HepG2 (cell line): ENCODE measurements around the gene AJUBA. TPM values are rescaled to one million over a fixed set of nuclear protein-coding genes. Genes with fewer than 3 reads are reported as not detected.

Experiments
- ARID2 ChIP-seq: sonication (generic); formaldehyde crosslinking; IDR thresholded peaks from 2 replicates; pipeline ENCODE4 v1.8.1; 2022; ENCODE audit warnings: mild to moderate bottlenecking, missing genetic modification reagents, borderline replicate concordance
- BCL6 ChIP-seq: IDR thresholded peaks from 2 replicates; pipeline ENCODE4 v1.6.1; 2016; ENCODE audit warnings: missing genetic modification reagents, missing compliant biosample characterization
- CEBPG ChIP-seq: IDR thresholded peaks from 2 replicates; pipeline ENCODE4 v1.6.1; 2016
- CERS6 ChIP-seq: sonication (generic); formaldehyde crosslinking; IDR thresholded peaks from 2 replicates; pipeline ENCODE4 v1.5.0; 2020; ENCODE audit warnings: missing genetic modification reagents
- CREB1 ChIP-seq, 2 experiments: fragments of 450-650 bp in 1 of 2; IDR thresholded peaks; 2 replicates each; pipeline ENCODE4 v1.6.1; 2016 to 2017; ENCODE audit warnings: control low read depth in 1 of 2, mild to moderate bottlenecking in 1 of 2, missing compliant biosample characterization in 1 of 2, missing genetic modification characterization in 1 of 2
- ELF4 ChIP-seq: sonication (generic); formaldehyde crosslinking; IDR thresholded peaks from 2 replicates; pipeline ENCODE4 v1.5.0; 2020; ENCODE audit warnings: missing genetic modification reagents, mild to moderate bottlenecking, moderate library complexity, borderline replicate concordance
- FOXA3 ChIP-seq: IDR thresholded peaks from 2 replicates; pipeline ENCODE4 v1.6.1; 2016; ENCODE audit warnings: missing genetic modification reagents, missing compliant biosample characterization
- FOXK1 ChIP-seq: sonication (generic); formaldehyde crosslinking; IDR thresholded peaks from 2 replicates; pipeline ENCODE4 v1.4.0; 2020; ENCODE audit warnings: low read depth, missing genetic modification reagents, borderline replicate concordance
- GATAD2A ChIP-seq: IDR thresholded peaks from 2 replicates; pipeline ENCODE4 v1.6.1; 2016
- HMG20A ChIP-seq: IDR thresholded peaks from 2 replicates; pipeline ENCODE4 v1.6.1; 2016; ENCODE audit warnings: borderline replicate concordance
- HNRNPH1 ChIP-seq: fragments of 200-400 bp; formaldehyde crosslinking; optimal IDR thresholded peaks from 2 replicates; pipeline ENCODE3; 2017; ENCODE audit warnings: mild to moderate bottlenecking, low read depth, low read length
- KDM3A ChIP-seq: IDR thresholded peaks from 2 replicates; pipeline ENCODE4 v1.6.1; 2018; ENCODE audit warnings: low read depth, missing compliant biosample characterization
- NCOA2 ChIP-seq: sonication (generic); formaldehyde crosslinking; IDR thresholded peaks from 2 replicates; pipeline ENCODE4 v1.8.0; 2022; ENCODE audit warnings: inconsistent platforms
- NCOA5 ChIP-seq: sonication (generic); formaldehyde crosslinking; IDR thresholded peaks from 2 replicates; pipeline ENCODE4 v1.4.0; 2020; ENCODE audit warnings: missing genetic modification reagents
- PHF8 ChIP-seq: sonication (generic); formaldehyde crosslinking; IDR thresholded peaks from 2 replicates; pipeline ENCODE4 v1.5.0; 2020; ENCODE audit warnings: missing genetic modification reagents
- POGZ ChIP-seq: sonication (generic); formaldehyde crosslinking; IDR thresholded peaks from 2 replicates; pipeline ENCODE4 v1.4.0; 2020; ENCODE audit warnings: mild to moderate bottlenecking, missing genetic modification reagents
- RCOR2 ChIP-seq: IDR thresholded peaks from 2 replicates; pipeline ENCODE4 v1.6.1; 2016; ENCODE audit warnings: missing biosample characterization, missing genetic modification reagents
- RXRA ChIP-seq: sonication (generic); formaldehyde crosslinking; IDR thresholded peaks from 2 replicates; pipeline ENCODE4 v1.5.1; 2020; ENCODE audit warnings: missing genetic modification reagents
- SIN3A ChIP-seq: IDR thresholded peaks from 2 replicates; pipeline ENCODE4 v1.6.1; 2011; ENCODE audit warnings: low read depth, mild to moderate bottlenecking, control low read depth, low read length, borderline replicate concordance
- SMAD3 ChIP-seq: sonication (generic); formaldehyde crosslinking; IDR thresholded peaks from 2 replicates; pipeline ENCODE4 v1.4.0; 2020; ENCODE audit warnings: missing genetic modification reagents
- SOX5 ChIP-seq: IDR thresholded peaks from 2 replicates; pipeline ENCODE4 v1.6.1; 2016; ENCODE audit warnings: borderline replicate concordance
- THAP11 ChIP-seq: IDR thresholded peaks from 2 replicates; pipeline ENCODE4 v1.6.1; 2016; ENCODE audit warnings: missing biosample characterization, missing genetic modification reagents
- ZIK1 ChIP-seq: sonication (generic); formaldehyde crosslinking; IDR thresholded peaks from 2 replicates; pipeline ENCODE4 v1.5.0; 2020; ENCODE audit warnings: mild to moderate bottlenecking, low read depth, missing genetic modification reagents, borderline replicate concordance
- ZNF234 ChIP-seq: sonication (generic); formaldehyde crosslinking; conservative IDR thresholded peaks from 2 replicates; pipeline ENCODE4 v1.5.1; 2020; ENCODE audit warnings: mild to moderate bottlenecking, missing genetic modification reagents
- ZNF33B ChIP-seq: sonication (generic); formaldehyde crosslinking; IDR thresholded peaks from 2 replicates; pipeline ENCODE4 v1.5.1; 2020; ENCODE audit warnings: mild to moderate bottlenecking, missing genetic modification reagents
- ZNF616 ChIP-seq: sonication (generic); formaldehyde crosslinking; IDR thresholded peaks from 2 replicates; pipeline ENCODE4 v1.5.0; 2020; ENCODE audit warnings: low read depth, mild to moderate bottlenecking, missing genetic modification reagents
- ZNF83 ChIP-seq: sonication (generic); formaldehyde crosslinking; IDR thresholded peaks from 2 replicates; pipeline ENCODE4 v1.4.0; 2020; ENCODE audit warnings: missing genetic modification reagents, mild to moderate bottlenecking, borderline replicate concordance
- ZSCAN29 ChIP-seq: sonication (generic); formaldehyde crosslinking; conservative IDR thresholded peaks from 2 replicates; pipeline ENCODE4 v1.4.0; 2020; ENCODE audit warnings: mild to moderate bottlenecking, missing genetic modification reagents
- polyA plus RNA-seq, 8 experiments: library from polyadenylated mRNA; depleted of rRNA in 3 of 8; stranded (reverse) in 7 of 8; unstranded in 1 of 8; fragments of >200 nt; fragmentation: Illumina TruSeq in 4 of 8; extraction: Trizol in 4 of 8; gene quantifications; 2 replicates each; pipeline versions ENCODE4 v1.2.1 to v1.2.3, GENCODE V29; 2011 to 2016; ENCODE audit warnings: low read depth in 4 of 8, missing spikeins in 1 of 8, mixed read lengths in 1 of 8; ENCODE audit not compliant: insufficient read depth in 1 of 8
- total RNA-seq, 5 experiments: library from RNA; depleted of rRNA; stranded (reverse); fragments of >200 nt; fragmentation: Illumina TruSeq; extraction: Trizol; gene quantifications; 2 replicates each; pipeline ENCODE4 v1.2.3, GENCODE V29; 2016; ENCODE audit warnings: low read depth in 1 of 5
- TF ChIP-seq, protein P1 (sequence below): IDR thresholded peaks from 2 replicates; pipeline ENCODE4 v1.4.0; 2020; ENCODE audit warnings: mild to moderate bottlenecking, missing genetic modification reagents

AJUBA gene
- total and polyA plus RNA-seq, 2 of the 13 experiments (the other 11 are each of a cell fraction or from before 2014, with no cell fraction given), result 157 to 241 TPM

- TF ChIP-seq ZNF83 (peak; percentile 86; the same call in 1 of the 2 replicates), FOXK1 (CRISPR knock-in tag) (peak; percentile 84; the same call in 1 of the 2 replicates), POGZ (CRISPR knock-in tag) (no peak), HNRNPH1 (no peak), SMAD3 (CRISPR knock-in tag) (peak; percentile 77; the same call in 1 of the 2 replicates), KDM3A (CRISPR knock-in tag) (peak; percentile 90), ZNF234 (CRISPR knock-in tag) (no peak), RXRA (CRISPR knock-in tag) (peak; percentile 94; the same call in 1 of the 2 replicates), PHF8 (CRISPR knock-in tag) (peak; percentile 71), CERS6 (CRISPR knock-in tag) (no peak), THAP11 (peak; percentile 88), ZNF616 (CRISPR knock-in tag) (peak; percentile 56; the same call in 1 of the 2 replicates), ARID2 (no peak), GATAD2A (peak; percentile 100), NCOA2 (CRISPR knock-in tag) (peak; percentile 97), ZNF33B (CRISPR knock-in tag) (peak; percentile 66; the same call in 1 of the 2 replicates), FOXA3 (CRISPR knock-in tag) (peak; percentile 99), ZSCAN29 (CRISPR knock-in tag) (peak; percentile 81), NCOA5 (CRISPR knock-in tag) (no peak), CREB1 (IDR thresholded peaks at IDR 0.05) (peak; percentile 60; the same call in 1 of the 2 replicates), CREB1 (CRISPR knock-in tag; IDR thresholded peaks at IDR 0.05) (no peak), SIN3A (no peak), SOX5 (CRISPR knock-in tag) (peak; percentile 94), CEBPG (peak; percentile 99), HMG20A (CRISPR knock-in tag) (peak; percentile 88), ELF4 (CRISPR knock-in tag) (peak; percentile 89; the same call in 1 of the 2 replicates), BCL6 (CRISPR knock-in tag) (peak; percentile 94), RCOR2 (CRISPR knock-in tag) (peak; percentile 91), ZIK1 (peak; percentile 51; the same call in 1 of the 2 replicates)
- TF ChIP-seq, protein P1, sequence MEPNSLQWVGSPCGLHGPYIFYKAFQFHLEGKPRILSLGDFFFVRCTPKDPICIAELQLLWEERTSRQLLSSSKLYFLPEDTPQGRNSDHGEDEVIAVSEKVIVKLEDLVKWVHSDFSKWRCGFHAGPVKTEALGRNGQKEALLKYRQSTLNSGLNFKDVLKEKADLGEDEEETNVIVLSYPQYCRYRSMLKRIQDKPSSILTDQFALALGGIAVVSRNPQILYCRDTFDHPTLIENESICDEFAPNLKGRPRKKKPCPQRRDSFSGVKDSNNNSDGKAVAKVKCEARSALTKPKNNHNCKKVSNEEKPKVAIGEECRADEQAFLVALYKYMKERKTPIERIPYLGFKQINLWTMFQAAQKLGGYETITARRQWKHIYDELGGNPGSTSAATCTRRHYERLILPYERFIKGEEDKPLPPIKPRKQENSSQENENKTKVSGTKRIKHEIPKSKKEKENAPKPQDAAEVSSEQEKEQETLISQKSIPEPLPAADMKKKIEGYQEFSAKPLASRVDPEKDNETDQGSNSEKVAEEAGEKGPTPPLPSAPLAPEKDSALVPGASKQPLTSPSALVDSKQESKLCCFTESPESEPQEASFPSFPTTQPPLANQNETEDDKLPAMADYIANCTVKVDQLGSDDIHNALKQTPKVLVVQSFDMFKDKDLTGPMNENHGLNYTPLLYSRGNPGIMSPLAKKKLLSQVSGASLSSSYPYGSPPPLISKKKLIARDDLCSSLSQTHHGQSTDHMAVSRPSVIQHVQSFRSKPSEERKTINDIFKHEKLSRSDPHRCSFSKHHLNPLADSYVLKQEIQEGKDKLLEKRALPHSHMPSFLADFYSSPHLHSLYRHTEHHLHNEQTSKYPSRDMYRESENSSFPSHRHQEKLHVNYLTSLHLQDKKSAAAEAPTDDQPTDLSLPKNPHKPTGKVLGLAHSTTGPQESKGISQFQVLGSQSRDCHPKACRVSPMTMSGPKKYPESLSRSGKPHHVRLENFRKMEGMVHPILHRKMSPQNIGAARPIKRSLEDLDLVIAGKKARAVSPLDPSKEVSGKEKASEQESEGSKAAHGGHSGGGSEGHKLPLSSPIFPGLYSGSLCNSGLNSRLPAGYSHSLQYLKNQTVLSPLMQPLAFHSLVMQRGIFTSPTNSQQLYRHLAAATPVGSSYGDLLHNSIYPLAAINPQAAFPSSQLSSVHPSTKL (CRISPR knock-in tag), result peak; percentile 99
Measured at GRCh38 chr14:22976620-22977433, 5.5 kb downstream of the AJUBA start (continued).
